ENCODE data around the gene MIPOL1. TPM values are rescaled to one million over a fixed set of nuclear protein-coding genes. Genes with fewer than 3 reads are reported as not detected.
"Not testable (repeated sequence)": the region's sequence is repeated elsewhere in the genome, so short reads cannot be mapped to it uniquely, and the experiment has no call there.

Gene MIPOL1
- total RNA-seq, 1 experiment from 2014 or later: 15.4 TPM

GRCh38 chr14:37179896-37180502 is 17.7 kb upstream of the MIPOL1 start:
- Histone ChIP-seq H3K79me2 (ENCODE audit: insufficient read depth, low read length) (no peaks in the 10 kb centered on the region), H4K20me1 (ENCODE audit: insufficient read depth) (no peaks in the 10 kb centered on the region), H3K27ac (ENCODE audit: low read depth, low read length) (no peak overlapping the region), H3K9me3 (ENCODE audit: control insufficient read depth in 1 of 2, insufficient read depth in 1 of 2, low read depth in 1 of 2, low read length in 2 of 2) (no peaks in the 10 kb centered on the region), H3K4me3 (replicated peaks in 1 of 2; ENCODE audit: low read depth in 1 of 2, low read length in 2 of 2) (no peak overlapping the region), H3K27me3 (ENCODE audit: insufficient read depth, low read length) (no peaks in the 10 kb centered on the region), H3K9ac (ENCODE audit: low read length) (no peak overlapping the region), H3K4me2 (ENCODE audit: low read length) (no peak overlapping the region), H3K36me3 (ENCODE audit: control insufficient read depth in 1 of 2, insufficient read depth in 2 of 2, low read length in 2 of 2) (no peaks in the 10 kb centered on the region), H3K9me2 (ENCODE audit: insufficient read depth) (no peaks in the 10 kb centered on the region), H3K4me1 (ENCODE audit: control insufficient read depth in 1 of 2, insufficient read depth in 2 of 2, low read length in 2 of 2) (no peaks in the 10 kb centered on the region), H2AFZ (ENCODE audit: low read depth, low read length, poor library complexity, severe bottlenecking) (no peak overlapping the region)
- TF ChIP-seq EZH2phosphoT487 (IDR thresholded peaks at IDR 0.05; ENCODE audit: borderline replicate concordance) (no peak), ZNF274 (IDR thresholded peaks at IDR 0.05; ENCODE audit: low read depth, low read length) (no peak), CTCF (IDR thresholded peaks at IDR 0.05 in 2 of 3, conservative IDR thresholded peaks at IDR 0.05 in 1 of 3; ENCODE audit: borderline replicate concordance in 1 of 3, insufficient read depth in 1 of 3, low read depth in 2 of 3, low read length in 2 of 3) (no peak), ZFX (IDR thresholded peaks at IDR 0.05) (no peak), SP1 (IDR thresholded peaks at IDR 0.05; ENCODE audit: low read depth) (no peak), ZBTB33 (IDR thresholded peaks at IDR 0.05; ENCODE audit: extremely low read depth, insufficient replicate concordance, low read length) (no peak), CBX3 (IDR thresholded peaks at IDR 0.05; ENCODE audit: low read depth) (no peak)
- intact Hi-C loops (cut with micrococcal nuclease): no loop called here
- RAD21 ChIA-PET (ENCODE audit: low non-redundant PET in 1 of 2, low total read pairs in 2 of 2, uncharacterized antibody in 2 of 2, unreplicated experiment in 2 of 2): no interaction called here
- ATAC-seq: no peak
- BruUV-seq (replicated peaks): no TSS peak
- CTCF ChIA-PET: no interaction called here
- DNase-seq (ENCODE audit: low read depth, low spot score): no peak
- POLR2A ChIA-PET: no interaction called here

GRCh38 chr14:37180886-37181285 is 16.9 kb upstream of the MIPOL1 start:
- H3K36me3 ChIP-seq (ENCODE audit: control insufficient read depth in 1 of 2, insufficient read depth in 2 of 2, low read length in 2 of 2); H3K9ac ChIP-seq (ENCODE audit: low read length); DNase-seq (ENCODE audit: low read depth, low spot score); POLR2A ChIA-PET; CTCF ChIA-PET; H3K27me3 ChIP-seq (ENCODE audit: insufficient read depth, low read length); BruUV-seq (replicated peaks); H3K27ac ChIP-seq (ENCODE audit: low read depth, low read length); H3K4me3 ChIP-seq (replicated peaks in 1 of 2; ENCODE audit: low read depth in 1 of 2, low read length in 2 of 2); H3K79me2 ChIP-seq (ENCODE audit: insufficient read depth, low read length); H2AFZ ChIP-seq (ENCODE audit: low read depth, low read length, poor library complexity, severe bottlenecking); H3K4me2 ChIP-seq (ENCODE audit: low read length); intact Hi-C loops (cut with micrococcal nuclease); H3K9me3 ChIP-seq (ENCODE audit: control insufficient read depth in 1 of 2, insufficient read depth in 1 of 2, low read depth in 1 of 2, low read length in 2 of 2); H3K4me1 ChIP-seq (ENCODE audit: control insufficient read depth in 1 of 2, insufficient read depth in 2 of 2, low read length in 2 of 2); H4K20me1 ChIP-seq (ENCODE audit: insufficient read depth); ATAC-seq; H3K9me2 ChIP-seq (ENCODE audit: insufficient read depth): not testable (repeated sequence)
- RAD21 ChIA-PET (ENCODE audit: low non-redundant PET in 1 of 2, low total read pairs in 2 of 2, uncharacterized antibody in 2 of 2, unreplicated experiment in 2 of 2): interaction anchor here in 1 of 2 experiments (0.7 kb wide), 1 partner anchor 31 kb away, joined by 3 read pairs; no protein-coding TSS in a partner anchor

All from HCT116 (cell line).